ENCODE measurements around the gene TCEAL4.
"Not testable (repeated sequence)": the region's sequence is repeated elsewhere in the genome, so short reads cannot be mapped to it uniquely, and the experiment has no call there.

TCEAL4 gene

GRCh38 chrX:103592295-103592694 lies 7.0 kb downstream of the TCEAL4 start:
- DNase-seq (ENCODE audit: low read depth) = not testable (repeated sequence)

- not testable (repeated sequence) for DNase-seq (ENCODE audit: low read depth)
Measured at GRCh38 chrX:103595202-103595601, 9.9 kb downstream of the TCEAL4 start.

GRCh38 chrX:103607364-103608305 lies 22.3 kb downstream of the TCEAL4 start, which contains the start of gene TCEAL3:
Gene TCEAL3, plus strand, starts transcription at chrX:103607963. Its CDS starts 1,102 bp downstream, at chrX:103609065.
- peak; percentile 19 for DNase-seq (ENCODE audit: low read depth)

GRCh38 chrX:103608306-103608963 lies 23.1 kb downstream of the TCEAL4 start:
- DNase-seq (ENCODE audit: low read depth) = no peak

GRCh38 chrX:103610282-103610681 lies 25.0 kb downstream of the TCEAL4 start:
- DNase-seq (ENCODE audit: low read depth) = no peak

- no peak for DNase-seq (ENCODE audit: low read depth)
Measured at GRCh38 chrX:103613362-103613890, 28.1 kb downstream of the TCEAL4 start.

- no peak for DNase-seq (ENCODE audit: low read depth)
Measured at GRCh38 chrX:103614999-103615398, 29.7 kb downstream of the TCEAL4 start.

GRCh38 chrX:103615781-103616371 lies 30.6 kb downstream of the TCEAL4 start:
- DNase-seq (ENCODE audit: low read depth) = no peak

GRCh38 chrX:103616676-103617186 lies 31.4 kb downstream of the TCEAL4 start:
- no peak for DNase-seq (ENCODE audit: low read depth)

- no peak for DNase-seq (ENCODE audit: low read depth)
Measured at GRCh38 chrX:103624111-103624510, 38.8 kb downstream of the TCEAL4 start.

- no peak for DNase-seq (ENCODE audit: low read depth)
Measured at GRCh38 chrX:103626855-103627254, 41.5 kb downstream of the TCEAL4 start.

GRCh38 chrX:103628386-103629317 lies 43.3 kb downstream of the TCEAL4 start, which contains the start of gene TCEAL1:
Gene TCEAL1, plus strand, starts transcription at chrX:103628975. Its CDS starts 942 bp downstream, at chrX:103629917.
- DNase-seq (ENCODE audit: low read depth) = no peak

GRCh38 chrX:103629318-103630170 lies 44.2 kb downstream of the TCEAL4 start:
- peak; percentile 9 for DNase-seq (ENCODE audit: low read depth)

- no peak for DNase-seq (ENCODE audit: low read depth)
Measured at GRCh38 chrX:103630171-103630511, 44.8 kb downstream of the TCEAL4 start.

- no peak for DNase-seq (ENCODE audit: low read depth)
Measured at GRCh38 chrX:103631145-103631544, 45.8 kb downstream of the TCEAL4 start.

- DNase-seq (ENCODE audit: low read depth) = no peak
Measured at GRCh38 chrX:103635436-103635835, 50.1 kb downstream of the TCEAL4 start.
